ENCODE results near the gene PPFIBP2. TPM values are rescaled to one million over a fixed set of nuclear protein-coding genes. Genes with fewer than 3 reads are reported as not detected.

Gene PPFIBP2
- total RNA-seq, 1 experiment from 2014 or later: 21.5 TPM

DNA sequence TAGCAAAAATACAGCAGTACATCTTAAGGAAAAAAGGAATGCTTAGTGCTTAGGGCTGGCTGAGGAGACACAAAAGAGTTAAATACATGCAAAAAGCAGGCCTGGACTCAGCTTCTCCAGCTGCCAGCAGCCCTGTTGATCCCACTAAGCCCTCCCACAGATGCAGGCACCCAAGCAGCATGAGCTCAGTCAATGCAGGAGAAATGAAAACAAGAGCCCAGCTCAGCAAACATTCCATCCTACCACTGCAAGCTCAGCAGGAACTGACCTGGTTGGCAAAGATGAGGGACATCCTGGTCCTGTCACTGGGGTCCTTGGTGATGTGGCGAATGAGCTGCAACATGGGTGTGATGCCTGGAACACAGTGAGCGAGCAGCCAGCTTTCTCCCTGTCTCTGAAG is 153.7 kb downstream of the PPFIBP2 start:
- TF ChIP-seq SIN3A (IDR thresholded peaks at IDR 0.05; ENCODE audit: borderline replicate concordance, insufficient read depth, low read depth, low read length) (no peak), TCF7L2 (IDR thresholded peaks at IDR 0.05; ENCODE audit: low read depth, low read length) (no peak), POLR2AphosphoS5 (IDR thresholded peaks at IDR 0.05; ENCODE audit: low read depth, low read length) (no peak)
- TF ChIP-seq, protein P1, sequence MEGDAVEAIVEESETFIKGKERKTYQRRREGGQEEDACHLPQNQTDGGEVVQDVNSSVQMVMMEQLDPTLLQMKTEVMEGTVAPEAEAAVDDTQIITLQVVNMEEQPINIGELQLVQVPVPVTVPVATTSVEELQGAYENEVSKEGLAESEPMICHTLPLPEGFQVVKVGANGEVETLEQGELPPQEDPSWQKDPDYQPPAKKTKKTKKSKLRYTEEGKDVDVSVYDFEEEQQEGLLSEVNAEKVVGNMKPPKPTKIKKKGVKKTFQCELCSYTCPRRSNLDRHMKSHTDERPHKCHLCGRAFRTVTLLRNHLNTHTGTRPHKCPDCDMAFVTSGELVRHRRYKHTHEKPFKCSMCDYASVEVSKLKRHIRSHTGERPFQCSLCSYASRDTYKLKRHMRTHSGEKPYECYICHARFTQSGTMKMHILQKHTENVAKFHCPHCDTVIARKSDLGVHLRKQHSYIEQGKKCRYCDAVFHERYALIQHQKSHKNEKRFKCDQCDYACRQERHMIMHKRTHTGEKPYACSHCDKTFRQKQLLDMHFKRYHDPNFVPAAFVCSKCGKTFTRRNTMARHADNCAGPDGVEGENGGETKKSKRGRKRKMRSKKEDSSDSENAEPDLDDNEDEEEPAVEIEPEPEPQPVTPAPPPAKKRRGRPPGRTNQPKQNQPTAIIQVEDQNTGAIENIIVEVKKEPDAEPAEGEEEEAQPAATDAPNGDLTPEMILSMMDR (IDR thresholded peaks at IDR 0.05): no peak
- TF ChIP-seq, protein P2, sequence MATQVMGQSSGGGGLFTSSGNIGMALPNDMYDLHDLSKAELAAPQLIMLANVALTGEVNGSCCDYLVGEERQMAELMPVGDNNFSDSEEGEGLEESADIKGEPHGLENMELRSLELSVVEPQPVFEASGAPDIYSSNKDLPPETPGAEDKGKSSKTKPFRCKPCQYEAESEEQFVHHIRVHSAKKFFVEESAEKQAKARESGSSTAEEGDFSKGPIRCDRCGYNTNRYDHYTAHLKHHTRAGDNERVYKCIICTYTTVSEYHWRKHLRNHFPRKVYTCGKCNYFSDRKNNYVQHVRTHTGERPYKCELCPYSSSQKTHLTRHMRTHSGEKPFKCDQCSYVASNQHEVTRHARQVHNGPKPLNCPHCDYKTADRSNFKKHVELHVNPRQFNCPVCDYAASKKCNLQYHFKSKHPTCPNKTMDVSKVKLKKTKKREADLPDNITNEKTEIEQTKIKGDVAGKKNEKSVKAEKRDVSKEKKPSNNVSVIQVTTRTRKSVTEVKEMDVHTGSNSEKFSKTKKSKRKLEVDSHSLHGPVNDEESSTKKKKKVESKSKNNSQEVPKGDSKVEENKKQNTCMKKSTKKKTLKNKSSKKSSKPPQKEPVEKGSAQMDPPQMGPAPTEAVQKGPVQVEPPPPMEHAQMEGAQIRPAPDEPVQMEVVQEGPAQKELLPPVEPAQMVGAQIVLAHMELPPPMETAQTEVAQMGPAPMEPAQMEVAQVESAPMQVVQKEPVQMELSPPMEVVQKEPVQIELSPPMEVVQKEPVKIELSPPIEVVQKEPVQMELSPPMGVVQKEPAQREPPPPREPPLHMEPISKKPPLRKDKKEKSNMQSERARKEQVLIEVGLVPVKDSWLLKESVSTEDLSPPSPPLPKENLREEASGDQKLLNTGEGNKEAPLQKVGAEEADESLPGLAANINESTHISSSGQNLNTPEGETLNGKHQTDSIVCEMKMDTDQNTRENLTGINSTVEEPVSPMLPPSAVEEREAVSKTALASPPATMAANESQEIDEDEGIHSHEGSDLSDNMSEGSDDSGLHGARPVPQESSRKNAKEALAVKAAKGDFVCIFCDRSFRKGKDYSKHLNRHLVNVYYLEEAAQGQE (IDR thresholded peaks at IDR 0.05; ENCODE audit: insufficient read depth in 1 of 2, low read depth in 2 of 2, low read length in 1 of 2): no peak
- Histone ChIP-seq H3K4me1 (ENCODE audit: control insufficient read depth, insufficient read depth, low read length) (no peaks in the 10 kb centered on the region), H3K27me3 (ENCODE audit: control insufficient read depth, insufficient read depth, low read length) (no peaks in the 10 kb centered on the region), H3K27ac (ENCODE audit: low read length) (no peak overlapping the region), H3K9me3 (ENCODE audit: control insufficient read depth, insufficient read depth, low read depth, low read length) (no peaks in the 10 kb centered on the region), H3K4me3 (ENCODE audit: low read depth in 2 of 2, low read length in 2 of 2) (no peak overlapping the region), H3K36me3 (ENCODE audit: control insufficient read depth, insufficient read depth, low read length) (no peaks in the 10 kb centered on the region)
- in situ Hi-C loops (cut with HindIII; ENCODE audit: low pct_unique_long_range_greater_than_20kb, low sequenced_read_pairs) (no loop called here), intact Hi-C loops (cut with micrococcal nuclease; ENCODE audit: unreplicated experiment) (no loop called here)
- DNase-seq (ENCODE audit: low read depth, low spot score) (no peak), ATAC-seq (no peak)
- ChIA-PET CTCF (interaction anchor here (0.9 to 1.0 kb wide), 2 partner anchors 10 to 90 kb away, joined by 3 read pairs; no protein-coding TSS in a partner anchor), POLR2A (no interaction called here)
- BruUV-seq (replicated peaks): no TSS peak

DNA sequence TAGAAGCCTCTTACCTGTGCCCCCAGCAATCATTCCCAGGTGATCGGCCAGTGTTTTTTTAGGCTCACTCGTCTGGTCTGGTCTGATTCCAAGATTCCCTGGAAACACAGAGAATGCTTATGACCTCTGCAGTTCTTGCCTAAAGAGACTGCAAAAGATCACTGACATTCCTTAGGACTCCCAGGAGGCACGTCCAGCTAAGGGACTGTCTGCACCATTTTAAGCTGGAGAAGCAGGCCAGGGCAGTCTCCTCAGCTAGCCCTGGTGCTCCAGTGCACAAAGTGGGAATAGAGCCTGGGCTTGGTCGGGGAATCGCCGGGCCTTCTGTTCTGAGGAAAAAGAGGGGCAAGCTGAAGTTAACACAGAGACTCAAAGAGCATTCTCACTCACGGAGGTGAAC is 154.7 kb downstream of the PPFIBP2 start:
- BruUV-seq (replicated peaks): no TSS peak
- DNase-seq (ENCODE audit: low read depth, low spot score) (no peak), ATAC-seq (no peak)
- Histone ChIP-seq H3K4me3 (ENCODE audit: low read depth in 2 of 2, low read length in 2 of 2) (no peak overlapping the region), H3K9me3 (ENCODE audit: control insufficient read depth, insufficient read depth, low read depth, low read length) (no peaks in the 10 kb centered on the region), H3K36me3 (ENCODE audit: control insufficient read depth, insufficient read depth, low read length) (no peaks in the 10 kb centered on the region), H3K27ac (ENCODE audit: low read length) (no peak overlapping the region), H3K4me1 (ENCODE audit: control insufficient read depth, insufficient read depth, low read length) (no peaks in the 10 kb centered on the region), H3K27me3 (ENCODE audit: control insufficient read depth, insufficient read depth, low read length) (no peaks in the 10 kb centered on the region)
- ChIA-PET CTCF (no interaction called here), POLR2A (no interaction called here)
- in situ Hi-C loops (cut with HindIII; ENCODE audit: low pct_unique_long_range_greater_than_20kb, low sequenced_read_pairs): no loop called here
- TF ChIP-seq, protein P1 (IDR thresholded peaks at IDR 0.05): no peak
- TF ChIP-seq TCF7L2 (IDR thresholded peaks at IDR 0.05; ENCODE audit: low read depth, low read length): no peak
- TF ChIP-seq, protein P2 (IDR thresholded peaks at IDR 0.05; ENCODE audit: insufficient read depth in 1 of 2, low read depth in 2 of 2, low read length in 1 of 2): no peak
- no peak for TF ChIP-seq SIN3A (IDR thresholded peaks at IDR 0.05; ENCODE audit: borderline replicate concordance, insufficient read depth, low read depth, low read length)
- TF ChIP-seq POLR2AphosphoS5 (IDR thresholded peaks at IDR 0.05; ENCODE audit: low read depth, low read length): no peak
- intact Hi-C loops (cut with micrococcal nuclease; ENCODE audit: unreplicated experiment): no loop called here
